HL-60 (cell line): ENCODE results near the gene PRSS50.

Experiments used
- DNase-seq, 2 experiments: peaks; one replicate each; pipeline ENCODE4 v3.0.0-alpha.2; 2010 to 2020; ENCODE audit warnings: low read depth in 1 of 2, low spot score in 1 of 2
- H3K27ac ChIP-seq: fragments of 250-450 bp; sonication (Bioruptor Pico); replicated peaks from 2 replicates; pipeline ENCODE4 v1.5.1; 2020; ENCODE audit warnings: mild to moderate bottlenecking, moderate library complexity
- H3K27me3 ChIP-seq: fragments of 250-450 bp; sonication (Bioruptor Pico); 2 replicates; pipeline ENCODE4 v1.5.1; 2021; ENCODE audit warnings: mild to moderate bottlenecking, moderate library complexity; ENCODE audit not compliant: insufficient read depth, poor library complexity, severe bottlenecking
- H3K4me3 ChIP-seq: replicated peaks from 2 replicates; pipeline ENCODE4 v1.5.1; 2011; ENCODE audit warnings: mild to moderate bottlenecking, control low read depth, low read length; ENCODE audit not compliant: insufficient read depth
- GABPA ChIP-seq: IDR thresholded peaks from 2 replicates; pipeline ENCODE4 v1.6.1; 2012; ENCODE audit warnings: low read depth
- POLR2AphosphoS5 ChIP-seq: IDR thresholded peaks from 2 replicates; pipeline ENCODE4 v1.6.1; 2012; ENCODE audit warnings: low read depth
- SPI1 ChIP-seq: IDR thresholded peaks from 2 replicates; pipeline ENCODE4 v1.6.1; 2012; ENCODE audit warnings: low read depth, mild to moderate bottlenecking, borderline replicate concordance
- TF ChIP-seq, protein P1 (sequence below): IDR thresholded peaks from 2 replicates; pipeline ENCODE4 v1.6.1; 2012; ENCODE audit warnings: low read depth; ENCODE audit not compliant: insufficient replicate concordance
- TF ChIP-seq, protein P2 (sequence below): IDR thresholded peaks from one replicate; pipeline ENCODE4 v1.5.1; 2011; ENCODE audit warnings: low read length, control low read depth, inconsistent platforms; ENCODE audit not compliant: insufficient read depth

PRSS50 gene

DNA sequence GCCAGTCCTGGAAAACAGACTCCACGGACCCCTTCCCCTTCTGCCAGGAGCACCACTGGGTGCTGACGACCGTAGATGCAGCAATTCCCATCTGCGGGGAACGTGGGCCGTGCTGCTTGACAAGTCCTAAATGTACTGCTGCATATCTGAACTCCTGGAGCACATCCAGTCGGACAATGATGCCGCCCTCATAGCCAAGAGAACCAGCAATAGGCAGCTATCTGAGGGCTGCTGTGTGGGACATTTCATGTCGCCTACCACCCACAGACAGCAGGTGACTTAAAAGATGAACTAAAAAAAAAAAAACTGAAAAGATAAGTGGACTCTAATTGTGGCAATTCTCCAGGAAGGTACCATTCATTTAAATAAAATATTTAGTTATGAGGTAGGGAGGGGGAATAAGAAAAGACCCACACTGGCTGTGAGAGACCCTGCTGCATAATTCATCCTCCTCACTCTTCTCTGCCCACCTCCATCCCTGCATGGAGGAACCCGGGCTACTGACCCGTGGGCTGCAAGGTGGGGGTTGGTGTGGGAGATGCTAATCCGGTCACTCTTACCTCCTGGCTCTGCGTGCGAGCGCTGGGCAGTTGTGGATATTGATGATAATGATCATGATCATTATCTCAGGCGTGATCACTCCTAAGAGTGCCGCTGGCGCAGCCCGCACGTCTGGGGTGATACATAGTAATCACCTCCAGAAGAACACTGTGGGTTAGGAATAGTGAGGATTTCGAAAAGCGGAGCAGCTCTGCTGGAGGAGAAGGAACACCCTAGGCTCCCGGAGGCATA lies 52.5 kb downstream of the PRSS50 start:
- no peak for DNase-seq

DNA sequence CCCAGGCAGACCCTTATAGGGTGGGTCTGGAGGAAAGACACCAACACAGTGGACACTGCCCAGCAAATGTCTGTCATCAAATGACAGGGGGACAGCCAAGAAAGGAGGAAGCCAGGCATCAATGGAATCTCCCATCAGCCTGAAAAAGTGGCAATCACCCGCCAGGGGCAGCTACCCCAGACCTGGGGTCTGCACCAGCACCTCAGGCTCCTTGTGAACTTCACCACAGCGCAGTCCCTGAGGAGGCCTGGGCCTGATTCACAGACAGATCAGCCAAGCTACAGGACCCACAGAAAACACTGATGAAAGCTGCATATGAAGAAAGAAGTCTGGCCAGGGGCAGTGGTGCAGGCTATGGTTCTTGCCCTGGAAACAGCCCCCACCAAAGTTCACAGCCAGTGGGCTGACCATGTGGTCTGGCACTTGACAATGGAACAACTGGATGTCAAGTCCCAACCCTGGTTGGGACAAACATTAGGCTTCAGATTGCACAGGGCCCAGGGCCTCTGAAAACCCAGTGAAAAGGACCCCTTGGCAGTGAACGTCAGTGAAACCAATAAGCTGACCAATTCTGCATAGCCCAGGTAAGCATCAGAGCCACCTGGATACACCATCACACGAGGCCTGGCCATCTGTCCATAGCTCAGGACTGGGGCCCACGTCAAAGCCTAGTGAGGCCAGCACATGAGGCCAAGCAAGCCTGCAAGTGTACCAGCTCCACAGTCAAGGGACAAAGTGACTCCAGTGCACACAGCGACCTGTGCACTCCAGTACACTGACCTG lies 53.3 kb downstream of the PRSS50 start:
- no peak overlapping the region for H3K27ac ChIP-seq
- TF ChIP-seq SPI1 = no peak
- TF ChIP-seq GABPA = no peak
- TF ChIP-seq, protein P1, sequence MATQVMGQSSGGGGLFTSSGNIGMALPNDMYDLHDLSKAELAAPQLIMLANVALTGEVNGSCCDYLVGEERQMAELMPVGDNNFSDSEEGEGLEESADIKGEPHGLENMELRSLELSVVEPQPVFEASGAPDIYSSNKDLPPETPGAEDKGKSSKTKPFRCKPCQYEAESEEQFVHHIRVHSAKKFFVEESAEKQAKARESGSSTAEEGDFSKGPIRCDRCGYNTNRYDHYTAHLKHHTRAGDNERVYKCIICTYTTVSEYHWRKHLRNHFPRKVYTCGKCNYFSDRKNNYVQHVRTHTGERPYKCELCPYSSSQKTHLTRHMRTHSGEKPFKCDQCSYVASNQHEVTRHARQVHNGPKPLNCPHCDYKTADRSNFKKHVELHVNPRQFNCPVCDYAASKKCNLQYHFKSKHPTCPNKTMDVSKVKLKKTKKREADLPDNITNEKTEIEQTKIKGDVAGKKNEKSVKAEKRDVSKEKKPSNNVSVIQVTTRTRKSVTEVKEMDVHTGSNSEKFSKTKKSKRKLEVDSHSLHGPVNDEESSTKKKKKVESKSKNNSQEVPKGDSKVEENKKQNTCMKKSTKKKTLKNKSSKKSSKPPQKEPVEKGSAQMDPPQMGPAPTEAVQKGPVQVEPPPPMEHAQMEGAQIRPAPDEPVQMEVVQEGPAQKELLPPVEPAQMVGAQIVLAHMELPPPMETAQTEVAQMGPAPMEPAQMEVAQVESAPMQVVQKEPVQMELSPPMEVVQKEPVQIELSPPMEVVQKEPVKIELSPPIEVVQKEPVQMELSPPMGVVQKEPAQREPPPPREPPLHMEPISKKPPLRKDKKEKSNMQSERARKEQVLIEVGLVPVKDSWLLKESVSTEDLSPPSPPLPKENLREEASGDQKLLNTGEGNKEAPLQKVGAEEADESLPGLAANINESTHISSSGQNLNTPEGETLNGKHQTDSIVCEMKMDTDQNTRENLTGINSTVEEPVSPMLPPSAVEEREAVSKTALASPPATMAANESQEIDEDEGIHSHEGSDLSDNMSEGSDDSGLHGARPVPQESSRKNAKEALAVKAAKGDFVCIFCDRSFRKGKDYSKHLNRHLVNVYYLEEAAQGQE = no peak
- TF ChIP-seq POLR2AphosphoS5 = no peak
- TF ChIP-seq, protein P2, sequence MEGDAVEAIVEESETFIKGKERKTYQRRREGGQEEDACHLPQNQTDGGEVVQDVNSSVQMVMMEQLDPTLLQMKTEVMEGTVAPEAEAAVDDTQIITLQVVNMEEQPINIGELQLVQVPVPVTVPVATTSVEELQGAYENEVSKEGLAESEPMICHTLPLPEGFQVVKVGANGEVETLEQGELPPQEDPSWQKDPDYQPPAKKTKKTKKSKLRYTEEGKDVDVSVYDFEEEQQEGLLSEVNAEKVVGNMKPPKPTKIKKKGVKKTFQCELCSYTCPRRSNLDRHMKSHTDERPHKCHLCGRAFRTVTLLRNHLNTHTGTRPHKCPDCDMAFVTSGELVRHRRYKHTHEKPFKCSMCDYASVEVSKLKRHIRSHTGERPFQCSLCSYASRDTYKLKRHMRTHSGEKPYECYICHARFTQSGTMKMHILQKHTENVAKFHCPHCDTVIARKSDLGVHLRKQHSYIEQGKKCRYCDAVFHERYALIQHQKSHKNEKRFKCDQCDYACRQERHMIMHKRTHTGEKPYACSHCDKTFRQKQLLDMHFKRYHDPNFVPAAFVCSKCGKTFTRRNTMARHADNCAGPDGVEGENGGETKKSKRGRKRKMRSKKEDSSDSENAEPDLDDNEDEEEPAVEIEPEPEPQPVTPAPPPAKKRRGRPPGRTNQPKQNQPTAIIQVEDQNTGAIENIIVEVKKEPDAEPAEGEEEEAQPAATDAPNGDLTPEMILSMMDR = no peak
- DNase-seq = no peak
- H3K27me3 ChIP-seq = no peaks in the 10 kb centered on the region
- H3K4me3 ChIP-seq = no peak overlapping the region

More for the DNA sequence above, 52.5 kb downstream of the PRSS50 start:
- Histone ChIP-seq H3K27ac (no peak overlapping the region), H3K27me3 (no peaks in the 10 kb centered on the region), H3K4me3 (no peak overlapping the region)
- TF ChIP-seq SPI1 = no peak
- no peak for TF ChIP-seq GABPA
- TF ChIP-seq POLR2AphosphoS5 = no peak

DNA sequence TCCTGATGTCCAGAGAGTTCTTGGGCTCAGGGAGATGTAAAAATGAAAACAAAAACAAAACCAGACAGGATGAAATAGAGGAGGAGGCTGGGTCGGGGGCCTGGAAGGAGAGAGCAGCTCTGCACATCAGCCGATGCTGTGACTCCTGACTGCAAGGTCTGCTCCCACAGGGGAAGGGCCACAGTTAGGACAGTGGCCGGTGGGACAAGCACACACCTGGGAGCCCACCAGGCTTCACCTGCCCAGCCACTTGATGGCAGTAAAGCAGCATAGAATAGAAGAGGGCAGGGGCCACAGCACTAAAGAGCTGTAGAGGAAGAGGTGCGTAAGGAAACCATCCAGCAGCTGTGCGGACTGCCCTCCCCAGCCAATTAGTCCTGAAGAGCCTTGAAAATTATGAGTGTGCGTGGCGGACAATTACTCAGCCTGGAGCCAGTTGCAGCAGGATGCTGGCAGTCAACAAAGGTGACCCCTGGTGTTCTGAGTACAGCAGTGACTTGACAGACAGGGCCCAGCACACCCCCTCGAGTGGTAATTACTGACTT lies 54.0 kb downstream of the PRSS50 start:
- TF ChIP-seq POLR2AphosphoS5 = no peak
- no peak for TF ChIP-seq GABPA
- no peak for TF ChIP-seq SPI1
- Histone ChIP-seq H3K27me3 (no peaks in the 10 kb centered on the region), H3K4me3 (no peak overlapping the region), H3K27ac (no peak overlapping the region)
- DNase-seq = no peak

DNA sequence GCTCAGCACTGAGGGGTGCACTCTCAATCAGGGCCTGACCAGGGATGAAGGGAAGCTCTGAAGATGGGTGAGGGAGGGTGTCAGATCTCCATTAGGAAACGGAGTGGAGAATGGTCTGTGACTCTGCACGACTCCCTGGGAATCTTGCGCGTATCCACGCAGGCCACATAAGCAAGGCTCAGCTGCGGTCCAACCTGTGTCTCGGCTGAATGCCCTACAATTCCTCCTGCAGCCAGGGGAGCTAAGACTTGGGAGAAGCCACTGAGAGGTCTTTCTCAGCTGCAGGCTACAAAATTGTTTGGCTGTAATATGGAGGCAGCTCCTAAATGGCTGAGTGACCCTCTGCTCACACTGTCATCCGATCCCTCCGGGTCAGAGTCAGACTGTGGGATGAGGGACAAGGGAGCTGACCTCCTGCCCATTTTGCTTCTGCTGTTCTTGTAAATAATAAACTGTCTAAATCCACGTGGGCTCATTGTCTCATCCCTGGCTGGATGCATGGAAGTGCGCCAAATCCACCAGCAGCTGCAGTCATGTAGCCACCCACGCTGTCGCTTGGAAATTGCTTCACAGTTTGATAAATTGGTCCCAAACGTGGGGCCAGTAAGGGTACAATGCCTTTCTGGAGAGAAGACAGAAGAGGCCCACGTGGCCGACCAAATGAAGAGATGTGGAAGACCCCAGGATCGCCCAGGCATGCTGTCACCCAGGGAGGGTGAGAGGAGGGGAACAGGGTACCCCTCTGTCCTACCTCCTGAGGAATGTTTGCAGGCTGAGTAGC lies 54.7 kb downstream of the PRSS50 start:
- Histone ChIP-seq H3K4me3 (no peak overlapping the region), H3K27ac (no peak overlapping the region), H3K27me3 (no peaks in the 10 kb centered on the region)
- DNase-seq = no peak
- no peak for TF ChIP-seq GABPA
- TF ChIP-seq, protein P2 = no peak
- TF ChIP-seq, protein P1 = no peak
- no peak for TF ChIP-seq SPI1
- no peak for TF ChIP-seq POLR2AphosphoS5
